H1 (cell line): Measurements from ENCODE around the gene C1orf21. TPM values are rescaled to one million over a fixed set of nuclear protein-coding genes. Genes with fewer than 3 reads are reported as not detected.

Experiments
- CTCF ChIA-PET: fragments of 300-600 bp; sonication (Branson Sonifier 250); formaldehyde crosslinking; loops from one replicate; lab custom pipeline; 2021; ENCODE audit not compliant: partially characterized antibody; lab: Charles Lee
- POLR2A ChIA-PET: fragments of 300-600 bp; sonication (Branson Sonifier 250); formaldehyde crosslinking; loops from one replicate; lab custom pipeline; 2021; ENCODE audit warnings: inconsistent platforms; ENCODE audit not compliant: partially characterized antibody; lab: Charles Lee
- DNase-seq, 2 experiments: peaks; one replicate each; pipeline versions ENCODE4 v3.0.0 to v3.0.0-alpha.2; 2010 to 2022; ENCODE audit warnings: low spot score in 2 of 2, low read depth in 1 of 2, mixed read lengths in 1 of 2
- FAIRE-seq: peaks from 2 replicates; lab custom pipeline; 2011; peaks lifted over from hg19 to GRCh38; lab: Jason Lieb, UNC
- H2AFZ ChIP-seq: 2 replicates; pipeline ENCODE4 v1.8.1; 2012; ENCODE audit warnings: low read length, inconsistent platforms
- H2AK5ac ChIP-seq: 2 replicates; pipeline ENCODE4 v1.6.1; 2013; ENCODE audit warnings: low read depth, low read length
- H2BK120ac ChIP-seq: replicated peaks from 2 replicates; pipeline ENCODE3; 2013; ENCODE audit warnings: low read depth, low read length, inconsistent platforms
- H2BK12ac ChIP-seq: 2 replicates; pipeline ENCODE4 v1.6.1; 2013; ENCODE audit warnings: low read depth, low read length
- H2BK15ac ChIP-seq: 2 replicates; pipeline ENCODE4 v1.6.1; 2013; ENCODE audit warnings: low read length
- H2BK20ac ChIP-seq: 2 replicates; pipeline ENCODE4 v1.6.1; 2013; ENCODE audit warnings: low read length
- H2BK5ac ChIP-seq: 2 replicates; pipeline ENCODE4 v1.6.1; 2013; ENCODE audit warnings: low read depth, low read length
- H3K14ac ChIP-seq: 2 replicates; pipeline ENCODE4 v1.6.1; 2013; ENCODE audit warnings: inconsistent platforms; ENCODE audit not compliant: insufficient read length
- H3K18ac ChIP-seq: 2 replicates; pipeline ENCODE4 v1.6.1; 2013; ENCODE audit warnings: low read length; ENCODE audit errors: extremely low read depth
- H3K23ac ChIP-seq: 2 replicates; pipeline ENCODE4 v1.6.1; 2013; ENCODE audit warnings: inconsistent platforms; ENCODE audit not compliant: insufficient read length
- H3K23me2 ChIP-seq: 2 replicates; pipeline ENCODE4 v1.6.1; 2013; ENCODE audit warnings: low read depth, low read length
- H3K27ac ChIP-seq: 2 replicates; pipeline ENCODE4 v1.6.1; 2011; ENCODE audit warnings: low read depth, low read length, inconsistent platforms
- H3K27me3 ChIP-seq, 4 experiments: replicated peaks in 1 of 4; 1 replicate in 1 of 4; 2 replicates in 3 of 4; pipeline versions ENCODE4 v1.6.1 to v1.8.1; 2011 to 2013; ENCODE audit warnings: low read length in 3 of 4, mild to moderate bottlenecking in 3 of 4, inconsistent platforms in 2 of 4, mixed read lengths in 2 of 4, moderate library complexity in 1 of 4; ENCODE audit not compliant: control insufficient read depth in 3 of 4, insufficient read depth in 3 of 4; ENCODE audit errors: extremely low read depth in 1 of 4
- H3K36me3 ChIP-seq, 4 experiments: 2 replicates each; pipeline versions ENCODE4 v1.6.1 to v1.8.1; 2011 to 2013; ENCODE audit warnings: mild to moderate bottlenecking in 4 of 4, low read length in 3 of 4, moderate library complexity in 2 of 4, control low read depth in 1 of 4, inconsistent platforms in 1 of 4; ENCODE audit not compliant: insufficient read depth in 4 of 4, control insufficient read depth in 2 of 4
- H3K4ac ChIP-seq: replicated peaks from 2 replicates; pipeline ENCODE3; 2013; ENCODE audit warnings: low read length, low read depth, mixed read lengths, inconsistent platforms; ENCODE audit not compliant: insufficient read length
- H3K4me1 ChIP-seq, 4 experiments: replicated peaks in 1 of 4; 1 replicate in 1 of 4; 2 replicates in 3 of 4; pipeline versions ENCODE4 v1.6.1 to v1.8.1; 2011 to 2013; ENCODE audit warnings: low read length in 3 of 4, inconsistent platforms in 2 of 4, mixed read lengths in 1 of 4; ENCODE audit not compliant: insufficient read depth in 4 of 4, control insufficient read depth in 3 of 4
- H3K4me2 ChIP-seq, 2 experiments: 2 replicates each; pipeline versions ENCODE4 v1.6.1 to v1.8.1; 2011 to 2013; ENCODE audit warnings: low read depth in 2 of 2, low read length in 2 of 2, control low read depth in 1 of 2, inconsistent platforms in 1 of 2, mild to moderate bottlenecking in 1 of 2; ENCODE audit not compliant: insufficient read depth in 1 of 2
- H3K4me3 ChIP-seq, 4 experiments: fragments of 200-600, 300-600 bp in 1 of 4; sonication (generic), shearing (Covaris generic), sonication (Bioruptor Twin) in 1 of 4; 2 replicates each; pipeline versions ENCODE4 v1.5.1 to v1.8.1; 2011 to 2016; ENCODE audit warnings: low read length in 4 of 4, low read depth in 3 of 4, control low read depth in 2 of 4, inconsistent platforms in 2 of 4, mild to moderate bottlenecking in 2 of 4, mixed read lengths in 1 of 4, moderate library complexity in 1 of 4; ENCODE audit not compliant: insufficient read depth in 2 of 4; ENCODE audit errors: extremely low read depth in 1 of 4
- H3K56ac ChIP-seq: replicated peaks from 2 replicates; pipeline ENCODE3; 2013; ENCODE audit warnings: low read depth, mild to moderate bottlenecking, mixed read lengths, low read length, inconsistent platforms; ENCODE audit not compliant: insufficient read length
- H3K79me1 ChIP-seq: 2 replicates; pipeline ENCODE4 v1.6.1; 2013; ENCODE audit warnings: low read depth, low read length, control low read depth
- H3K79me2 ChIP-seq, 2 experiments: 2 replicates each; pipeline versions ENCODE4 v1.6.1 to v1.8.1; 2012 to 2013; ENCODE audit warnings: low read length in 2 of 2, mild to moderate bottlenecking in 2 of 2, inconsistent platforms in 1 of 2; ENCODE audit not compliant: insufficient read depth in 2 of 2, control insufficient read depth in 1 of 2
- H3K9ac ChIP-seq, 4 experiments: replicated peaks in 1 of 4; 1 replicate in 1 of 4; 2 replicates in 3 of 4; pipeline versions ENCODE4 v1.6.1 to v1.8.1; 2011 to 2013; ENCODE audit warnings: low read depth in 3 of 4, low read length in 3 of 4, control low read depth in 2 of 4, mild to moderate bottlenecking in 2 of 4, moderate library complexity in 2 of 4, inconsistent platforms in 1 of 4; ENCODE audit errors: extremely low read depth in 1 of 4
- H3K9me3 ChIP-seq, 2 experiments: 2 replicates each; pipeline versions ENCODE4 v1.6.1 to v1.8.1; 2012 to 2013; ENCODE audit warnings: mild to moderate bottlenecking in 2 of 2, moderate library complexity in 2 of 2, control low read depth in 1 of 2, inconsistent platforms in 1 of 2, low read depth in 1 of 2, low read length in 1 of 2, mixed read lengths in 1 of 2; ENCODE audit not compliant: insufficient read depth in 2 of 2
- H4K20me1 ChIP-seq, 2 experiments: replicated peaks in 1 of 2; 2 replicates each; pipeline versions ENCODE3 to v1.8.1; 2011 to 2013; ENCODE audit warnings: inconsistent platforms in 2 of 2, low read length in 2 of 2, mild to moderate bottlenecking in 1 of 2; ENCODE audit not compliant: insufficient read depth in 2 of 2, control insufficient read depth in 1 of 2
- H4K5ac ChIP-seq: 2 replicates; pipeline ENCODE4 v1.6.1; 2013; ENCODE audit warnings: low read length, low read depth, mixed read lengths, inconsistent platforms; ENCODE audit not compliant: insufficient read length
- H4K8ac ChIP-seq: 2 replicates; pipeline ENCODE4 v1.8.0; 2013; ENCODE audit warnings: mild to moderate bottlenecking, moderate library complexity, low read length, inconsistent platforms; ENCODE audit not compliant: insufficient read depth; ENCODE audit errors: extremely low read depth
- H4K91ac ChIP-seq: replicated peaks from 2 replicates; pipeline ENCODE3; 2013; ENCODE audit warnings: low read length, mixed read lengths, inconsistent platforms; ENCODE audit not compliant: insufficient read length
- WGBS, 2 experiments: shearing (Covaris generic) in 1 of 2; methylation state at CpG; one replicate each; pipeline versions ENCODE4 v1.1.6 to v1.1.7; 2013 to 2015; ENCODE audit warnings: low lambda C conversion rate in 2 of 2, mixed read lengths in 2 of 2, inconsistent platforms in 1 of 2, low coverage in 1 of 2, missing lambda C conversion rate in 1 of 2; ENCODE audit not compliant: insufficient replicate concordance in 2 of 2, insufficient coverage in 1 of 2, insufficient read length in 1 of 2; ENCODE audit errors: extremely low coverage in 1 of 2, missing lambda C conversion rate in 1 of 2; 5-methylcytosine and 5-hydroxymethylcytosine counted together
- polyA plus RNA-seq, 7 experiments: library from polyadenylated mRNA; depleted of rRNA in 3 of 7; stranded (reverse) in 5 of 7; unstranded in 2 of 7; fragments of >200 nt in 5 of 7; fragments of 200-250 nt in 2 of 7; gene quantifications; 1 replicate in 5 of 7; 2 replicates in 1 of 7; 4 replicates in 1 of 7; pipeline versions ENCODE4 v1.2.1 to v1.2.3, GENCODE V29; 2011 to 2013; ENCODE audit warnings: missing spikeins in 2 of 7, mixed read lengths in 2 of 7
- total RNA-seq: library from RNA; stranded (reverse); fragmentation: NEBNext Ultra II Directional; extraction: Animal tissue kit (Norgen Biotek cat#: 25700); gene quantifications from 2 replicates; pipeline ENCODE4 v1.2.1, GENCODE V29; 2021

C1orf21 gene
- total and polyA plus RNA-seq, 2 of the 8 experiments (the other 6 are each of a cell fraction or from before 2014, with no cell fraction given), result 16.6 to 51.0 TPM

GRCh38 chr1:184641894-184642293, 255.1 kb downstream of the C1orf21 start:
- FAIRE-seq, result no peak
- Histone ChIP-seq H2BK120ac (no peak overlapping the region), H4K8ac (no peak overlapping the region), H3K23ac (no peak overlapping the region), H3K4ac (no peak overlapping the region), H3K9me3 (no peaks in the 10 kb centered on the region; a peak in 1 of 4 replicates), H3K4me1 (no peaks in the 10 kb centered on the region), H2AFZ (no peak overlapping the region), H2BK15ac (no peak overlapping the region), H3K79me1 (no peaks in the 10 kb centered on the region), H3K56ac (no peak overlapping the region), H3K14ac (no peak overlapping the region), H3K23me2 (no peaks in the 10 kb centered on the region), H3K4me2 (no peak overlapping the region), H3K27me3 (no peaks in the 10 kb centered on the region), H4K91ac (no peak overlapping the region), H3K9ac (no peak overlapping the region), H3K79me2 (no peaks in the 10 kb centered on the region), H3K36me3 (no peaks in the 10 kb centered on the region), H2BK12ac (no peak overlapping the region), H4K5ac (no peak overlapping the region), H3K4me3 (no peak overlapping the region), H3K27ac (no peak overlapping the region), H2BK20ac (no peak overlapping the region), H3K18ac (no peak overlapping the region), H2AK5ac (no peak overlapping the region), H4K20me1 (no peaks in the 10 kb centered on the region), H2BK5ac (no peak overlapping the region)
- WGBS, 2 experiments, result 78% methylated on average over 2 of the region's 2 CpGs; no CpG with 5 or more reads in 1 of the 2 experiments
- ChIA-PET CTCF (interaction anchor here (0.6 to 1.1 kb wide), 4 partner anchors 22 to 573 kb away, joined by 3 to 6 read pairs (median 4); no protein-coding TSS in a partner anchor), POLR2A (interaction anchor here (1.4 kb wide), 1 partner anchor 8 kb away, joined by 3 read pairs; no protein-coding TSS in a partner anchor)
- DNase-seq, result no peak
